ENCODE measurements around the gene KCTD10.

The KCTD10 gene

DNA sequence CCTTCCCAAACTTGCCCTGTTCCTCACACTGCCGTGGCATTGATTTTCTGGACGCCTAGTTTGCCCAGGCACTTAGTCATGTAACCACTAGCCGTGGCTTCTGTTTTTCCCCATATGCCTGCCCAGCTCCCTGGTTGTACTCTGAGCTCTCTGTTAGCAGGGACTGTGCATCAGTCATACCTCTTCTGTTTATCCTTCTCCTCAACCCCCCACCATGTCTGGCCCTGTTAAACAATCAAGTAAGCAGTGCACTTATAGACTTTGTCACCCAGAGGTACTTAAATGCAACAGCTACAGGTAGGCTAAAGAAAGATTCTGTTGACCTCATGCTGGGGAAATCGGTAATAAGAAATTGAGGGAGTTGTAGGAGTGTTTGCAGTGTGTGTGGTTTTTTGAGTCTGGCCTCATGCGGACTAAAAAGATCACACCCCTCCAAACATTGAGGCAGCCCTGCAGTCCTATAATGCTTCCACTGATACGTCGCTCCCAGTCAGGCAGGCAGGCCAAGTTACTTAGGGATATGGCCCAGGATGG, 17.3 kb upstream of the KCTD10 start:
- DNase-seq (ENCODE audit: low read depth) = no peak

GRCh38 chr12:109493938-109494337, 16.8 kb upstream of the KCTD10 start:
- DNase-seq (ENCODE audit: low read depth) = no peak

DNA sequence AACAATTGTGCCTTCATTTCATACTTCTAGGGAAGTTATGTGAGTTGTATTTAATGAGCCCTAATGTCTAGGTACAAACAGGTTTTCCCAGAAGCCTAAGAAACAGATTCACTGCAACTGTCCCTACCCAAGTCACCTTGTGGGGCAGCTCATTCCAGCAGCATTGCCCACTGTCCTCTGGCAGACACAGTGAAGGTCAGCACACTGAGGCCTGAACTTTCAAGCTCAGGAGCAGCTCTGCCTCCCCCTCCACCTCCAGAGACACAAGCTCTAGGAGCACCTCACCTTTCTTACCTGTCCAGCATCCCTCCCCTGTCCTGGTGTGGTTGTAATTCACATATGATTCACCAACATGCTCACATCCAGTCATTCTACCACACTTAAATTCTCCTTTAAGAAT, 16.0 kb upstream of the KCTD10 start:
- no peak for DNase-seq (ENCODE audit: low read depth)

DNA sequence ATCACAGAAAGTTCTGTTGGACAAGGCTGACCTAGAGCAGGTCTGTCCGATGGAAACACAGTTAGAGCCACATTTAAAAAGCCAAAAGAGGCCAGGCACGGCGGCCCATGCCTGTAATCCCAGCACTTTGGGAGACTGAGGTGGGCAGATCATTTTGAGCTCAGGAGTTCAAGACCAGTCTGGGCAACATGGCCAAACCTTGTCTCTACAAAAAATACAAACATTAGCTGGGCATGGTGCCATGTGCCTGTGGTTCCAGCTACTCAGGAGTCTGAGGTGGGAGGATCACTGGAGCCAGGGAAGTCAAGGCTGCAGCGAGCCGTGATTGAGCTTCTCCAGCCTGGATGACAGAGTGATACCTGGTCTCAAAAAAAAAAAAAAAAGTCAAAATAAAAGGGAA, 15.3 kb upstream of the KCTD10 start:
- no peak for DNase-seq (ENCODE audit: low read depth)

- no peak for DNase-seq (ENCODE audit: low read depth)
Observed at GRCh38 chr12:109491671-109492070, 14.6 kb upstream of the KCTD10 start.

- DNase-seq (ENCODE audit: low read depth) = no peak
Observed at GRCh38 chr12:109489955-109490565, 13.0 kb upstream of the KCTD10 start.

- DNase-seq (ENCODE audit: low read depth) = no peak
Observed at GRCh38 chr12:109489016-109489954, 12.2 kb upstream of the KCTD10 start.

DNA sequence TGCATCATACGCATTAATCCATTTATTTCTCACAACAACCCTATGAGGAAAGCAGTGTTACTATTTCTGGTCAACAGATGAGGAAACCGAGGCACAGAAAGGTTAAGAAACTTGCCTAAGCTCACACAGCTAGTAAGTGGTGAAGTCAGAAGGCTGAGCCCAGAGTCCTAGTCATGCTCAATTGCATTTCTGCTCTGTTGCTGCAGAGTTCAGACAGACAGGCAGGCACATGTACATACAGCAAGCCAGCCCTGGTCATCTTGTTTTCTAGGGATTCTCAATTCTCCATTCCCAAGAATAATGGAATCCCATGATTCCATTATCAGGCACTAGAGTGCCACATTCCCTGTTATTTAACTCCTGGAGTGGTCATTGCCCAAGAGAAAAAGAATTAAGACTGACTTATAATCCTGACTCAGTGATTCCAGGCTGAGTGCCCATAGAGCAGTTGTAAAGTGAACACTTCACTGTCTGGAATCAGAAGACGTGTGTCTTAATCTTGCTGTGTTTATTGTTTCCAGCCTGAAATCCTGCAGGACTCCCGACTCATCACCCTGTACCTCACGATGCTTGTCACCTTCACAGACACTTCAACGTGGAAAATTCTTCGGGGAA, 11.1 kb upstream of the KCTD10 start:
- DNase-seq (ENCODE audit: low read depth) = no peak

DNA sequence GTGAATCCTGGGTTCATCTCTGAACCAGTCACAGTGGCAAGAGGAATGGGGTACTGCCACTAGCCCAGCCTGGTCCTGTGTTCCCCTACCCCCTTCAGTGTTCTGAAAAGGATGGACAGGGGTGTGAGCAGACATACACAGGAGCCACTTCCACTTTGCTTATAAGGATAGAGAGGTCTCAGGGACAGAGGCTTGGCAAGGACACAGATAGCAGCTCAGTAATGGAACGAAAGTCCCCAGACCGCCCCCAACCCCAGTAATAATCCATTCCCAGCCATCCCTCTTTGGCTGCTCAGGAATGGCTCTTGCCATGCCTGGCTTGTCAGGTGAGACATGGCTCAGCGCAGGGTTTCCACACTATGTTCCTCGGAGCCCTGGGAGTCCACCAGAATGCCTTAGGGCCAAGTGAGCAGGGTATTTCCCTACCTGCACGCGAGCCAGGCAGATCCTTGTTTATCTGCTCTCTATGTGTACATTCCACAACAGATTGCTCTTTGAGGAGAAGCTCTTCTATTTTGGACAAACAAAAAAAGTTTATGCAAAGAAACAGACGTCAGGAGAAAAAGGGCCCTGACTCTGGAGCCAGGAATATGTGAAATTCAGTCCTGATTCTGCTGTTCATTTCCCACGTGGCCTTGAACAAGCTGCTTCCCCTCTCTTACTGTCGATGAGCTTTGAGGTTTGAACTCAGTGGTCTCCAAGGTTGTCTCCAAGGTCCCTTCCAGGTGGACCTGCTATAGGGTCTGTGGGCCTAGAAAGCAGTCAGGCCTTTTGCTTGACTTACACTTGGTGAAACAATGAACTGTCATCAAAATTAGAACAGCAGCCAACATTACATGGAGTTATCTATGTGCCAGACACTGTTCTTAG, 10.3 kb upstream of the KCTD10 start:
- no peak for DNase-seq (ENCODE audit: low read depth)

GRCh38 chr12:109485201-109485600, 8.1 kb upstream of the KCTD10 start:
- DNase-seq (ENCODE audit: low read depth) = no peak

GRCh38 chr12:109483346-109483745, 6.2 kb upstream of the KCTD10 start:
- no peak for DNase-seq (ENCODE audit: low read depth)

DNA sequence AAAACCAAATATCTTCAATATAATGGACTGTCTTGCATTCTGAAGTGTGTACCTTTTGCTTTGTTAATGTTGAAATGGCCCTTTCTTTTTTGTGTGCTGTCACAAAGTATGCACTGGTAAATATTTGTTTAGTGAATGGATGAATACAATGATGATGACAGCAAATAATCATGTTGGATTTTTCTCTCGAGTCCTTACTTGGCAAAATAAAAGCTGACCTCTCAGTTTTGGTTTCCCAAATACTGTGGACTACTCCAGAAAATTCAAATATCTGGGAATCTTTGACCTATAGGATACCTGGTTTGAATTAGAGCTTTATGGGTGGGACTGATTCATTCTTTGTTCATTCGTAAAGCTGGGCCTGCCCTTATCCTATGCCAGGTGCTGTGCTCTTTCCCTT, 5.8 kb upstream of the KCTD10 start:
- no peak for DNase-seq (ENCODE audit: low read depth)

DNA sequence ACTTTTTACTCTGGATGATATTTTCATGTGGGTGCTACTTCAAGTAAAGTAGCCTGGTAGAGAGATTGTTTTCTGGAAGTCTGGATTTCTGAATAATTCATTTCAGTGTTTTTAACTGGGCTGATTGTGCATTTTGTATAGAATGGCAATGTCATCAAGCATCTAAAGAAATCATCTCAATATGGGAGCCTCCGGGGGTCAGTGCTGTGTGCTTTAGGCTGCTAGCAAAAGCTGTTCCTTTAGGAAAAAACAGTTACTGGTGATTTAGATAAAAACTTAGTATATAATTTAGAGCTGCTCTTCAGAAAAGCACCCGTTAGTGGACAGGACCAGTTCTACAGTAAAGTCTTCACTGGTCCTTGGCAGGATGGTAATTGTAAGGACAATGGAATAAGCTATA, 5.4 kb upstream of the KCTD10 start:
- DNase-seq (ENCODE audit: low read depth) = no peak

GRCh38 chr12:109481863-109482262, 4.8 kb upstream of the KCTD10 start:
- DNase-seq (ENCODE audit: low read depth) = no peak

DNA sequence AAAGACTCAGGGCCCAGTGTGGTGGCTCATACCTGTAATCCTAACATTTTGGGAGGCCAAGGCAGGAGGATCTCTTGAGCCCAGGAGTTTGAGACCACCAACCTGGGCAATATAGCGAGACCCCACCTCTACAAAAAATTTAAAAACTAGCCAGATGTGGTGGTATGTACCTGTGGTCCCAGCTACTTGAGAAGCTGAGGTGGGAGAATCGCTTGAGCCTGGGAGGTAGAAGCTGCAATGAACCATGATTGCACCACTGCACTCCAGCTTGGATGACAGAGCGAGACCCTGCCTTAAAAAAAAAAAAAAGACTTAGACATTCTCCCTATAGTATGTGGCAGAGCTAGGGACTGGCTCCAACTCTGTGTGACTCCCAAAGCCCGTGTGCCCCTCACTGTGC, 3.3 kb upstream of the KCTD10 start:
- no peak for DNase-seq (ENCODE audit: low read depth)

- DNase-seq (ENCODE audit: low read depth) = no peak
Observed at GRCh38 chr12:109479761-109480160, 2.7 kb upstream of the KCTD10 start.

- DNase-seq (ENCODE audit: low read depth) = no peak
Observed at GRCh38 chr12:109477963-109478315, 839 bp upstream of the KCTD10 start.

GRCh38 chr12:109476807-109477184, 304 bp downstream of the KCTD10 start:
- no peak for DNase-seq (ENCODE audit: low read depth)

DNA sequence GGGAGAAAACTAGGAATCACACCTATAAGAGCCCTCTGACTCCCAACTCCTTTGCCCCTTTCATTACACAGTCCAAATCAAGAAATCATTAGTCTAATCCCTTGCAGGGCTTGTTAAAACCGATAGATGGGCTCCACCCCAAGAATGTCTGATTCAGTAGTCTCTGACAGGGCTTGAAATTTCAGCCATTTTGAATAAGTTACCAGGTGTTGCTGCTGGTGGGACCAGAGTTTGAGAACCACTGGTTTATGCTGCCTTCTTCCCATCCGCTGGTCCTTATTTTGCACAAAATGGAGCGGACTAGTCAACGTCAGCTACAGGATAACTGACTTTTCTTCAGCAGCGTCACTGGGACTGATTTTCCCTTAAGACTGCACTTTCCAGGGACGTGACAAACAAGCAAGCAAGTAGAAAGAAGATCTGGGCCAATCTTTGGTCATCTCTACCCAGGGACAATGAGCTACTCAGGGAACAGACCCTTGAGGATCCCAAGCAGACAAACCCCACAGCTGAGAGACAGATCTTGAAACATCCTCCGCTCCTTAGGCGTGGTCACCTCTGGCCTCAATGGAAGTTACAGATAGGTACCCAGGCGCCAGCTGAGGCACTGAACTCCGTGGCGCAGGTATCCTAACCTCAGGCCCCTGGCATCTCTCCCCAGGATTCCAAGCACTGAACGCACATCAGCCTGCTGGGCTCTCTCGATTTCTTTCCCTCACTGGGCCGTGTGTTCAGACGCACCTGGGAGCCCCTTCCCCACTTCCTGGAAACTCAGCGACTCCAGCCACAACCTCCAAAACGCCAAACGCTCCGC, 900 bp downstream of the KCTD10 start:
- no peak for DNase-seq (ENCODE audit: low read depth)

DNA sequence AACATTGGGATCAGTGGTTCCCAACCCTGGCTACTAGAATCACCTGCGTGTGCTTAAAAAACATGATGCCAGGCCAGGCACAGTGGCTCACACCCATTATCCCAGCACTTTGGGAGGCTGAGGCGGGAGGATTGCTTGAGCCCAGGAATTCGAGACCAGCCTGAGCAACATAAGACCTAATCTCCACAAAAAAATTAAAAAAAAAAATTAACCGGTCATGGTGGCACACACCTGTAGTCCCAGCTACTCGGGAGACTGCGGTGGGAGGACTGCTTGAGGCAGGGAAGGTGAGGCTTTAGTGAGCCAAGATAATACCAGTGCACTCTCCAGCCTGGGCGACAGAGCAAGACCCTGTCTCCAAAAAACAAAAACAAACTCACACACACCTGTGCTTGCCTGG, 2.0 kb downstream of the KCTD10 start:
- DNase-seq (ENCODE audit: low read depth) = no peak
